Fibroblast of skin of right quadriceps (primary cell): Measurements from ENCODE around the gene MTCL1.
A peak's percentile ranks its signal among the peaks of the same experiment; 100 is the strongest.

Experiments used
- DNase-seq: peaks from one replicate; pipeline ENCODE4 v3.0.0-alpha.2; 2013

The MTCL1 gene

GRCh38 chr18:8776013-8776943 lies 70.9 kb downstream of the MTCL1 start:
- no peak for DNase-seq

GRCh38 chr18:8777846-8778245 lies 72.5 kb downstream of the MTCL1 start:
- DNase-seq, result no peak

- no peak for DNase-seq
These were observed 73.0 kb downstream of the MTCL1 start for GRCh38 chr18:8778386-8778785.

GRCh38 chr18:8778824-8779223 lies 73.5 kb downstream of the MTCL1 start:
- no peak for DNase-seq

GRCh38 chr18:8779251-8779650 lies 73.9 kb downstream of the MTCL1 start:
- DNase-seq, result no peak

GRCh38 chr18:8780227-8780626 lies 74.9 kb downstream of the MTCL1 start:
- no peak for DNase-seq

GRCh38 chr18:8781671-8782070 lies 76.3 kb downstream of the MTCL1 start:
- no peak for DNase-seq

GRCh38 chr18:8783335-8783993 lies 78.1 kb downstream of the MTCL1 start:
- no peak for DNase-seq

- DNase-seq, result no peak
These were observed 78.7 kb downstream of the MTCL1 start for GRCh38 chr18:8783994-8784530.

GRCh38 chr18:8785261-8785660 lies 79.9 kb downstream of the MTCL1 start:
- DNase-seq, result no peak

GRCh38 chr18:8785855-8786482 lies 80.6 kb downstream of the MTCL1 start:
- no peak for DNase-seq

- DNase-seq, result no peak
These were observed 81.4 kb downstream of the MTCL1 start for GRCh38 chr18:8786483-8787370.

- DNase-seq, result no peak
These were observed 82.0 kb downstream of the MTCL1 start for GRCh38 chr18:8787371-8787670.

GRCh38 chr18:8787794-8788193 lies 82.4 kb downstream of the MTCL1 start:
- no peak for DNase-seq

- DNase-seq, result no peak
These were observed 83.4 kb downstream of the MTCL1 start for GRCh38 chr18:8788503-8789429.

GRCh38 chr18:8791171-8791651 lies 85.9 kb downstream of the MTCL1 start:
- DNase-seq, result no peak

GRCh38 chr18:8792688-8793316 lies 87.4 kb downstream of the MTCL1 start:
- DNase-seq, result no peak

- DNase-seq, result no peak
These were observed 88.2 kb downstream of the MTCL1 start for GRCh38 chr18:8793445-8794155.

GRCh38 chr18:8794156-8794933 lies 89.0 kb downstream of the MTCL1 start:
- peak; percentile 87 for DNase-seq
